ENCODE measurements around the gene LRRC75A.

- TF ChIP-seq CTCF (optimal IDR thresholded peaks at IDR 0.05 in 1 of 3, IDR thresholded peaks at IDR 0.05 in 1 of 3, conservative IDR thresholded peaks at IDR 0.05 in 1 of 3; ENCODE audit: extremely low read depth in 1 of 3, insufficient read depth in 2 of 3, low read length in 3 of 3) (no peak), EZH2 (IDR thresholded peaks at IDR 0.05; ENCODE audit: low read length) (no peak)
Measured at GRCh38 chr17:16515933-16516332, 23.9 kb upstream of the LRRC75A start.

Data from keratinocyte (primary cell).